Retinal pigment epithelial cell (primary cell): ENCODE data around the gene LRRTM4.

Experiments used
- DNase-seq: peaks from one replicate; pipeline ENCODE4 v3.0.0-alpha.2; 2010; ENCODE audit warnings: low read depth
- H3K4me3 ChIP-seq: 2 replicates; pipeline ENCODE4 v1.5.1; 2011; ENCODE audit warnings: mild to moderate bottlenecking, low read length, control low read depth, moderate library complexity
- CTCF ChIP-seq: conservative IDR thresholded peaks from 2 replicates; pipeline ENCODE4 v1.5.1; 2011; ENCODE audit warnings: low read depth, low read length, control low read depth, inconsistent platforms

The LRRTM4 gene

GRCh38 chr2:76763276-76763675 is 758.9 kb downstream of the LRRTM4 start:
- H3K4me3 ChIP-seq, result no peak overlapping the region
- no peak for DNase-seq
- no peak for TF ChIP-seq CTCF

DNA sequence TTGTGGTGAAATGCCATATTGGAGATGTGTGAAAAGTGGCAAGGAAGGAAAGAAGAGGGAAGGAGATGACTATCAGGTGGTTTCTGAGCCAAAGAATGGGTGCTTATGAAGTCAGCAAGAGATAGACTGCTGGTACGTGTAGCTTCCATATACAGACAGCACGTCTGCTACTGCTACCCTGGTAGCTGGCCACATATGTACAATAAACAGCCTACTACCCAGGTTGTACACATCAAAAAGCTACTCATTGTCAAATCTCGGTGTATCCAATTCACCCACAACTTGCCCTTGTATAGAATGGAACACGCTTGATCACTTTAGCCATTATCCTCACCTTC is 761.8 kb downstream of the LRRTM4 start:
- DNase-seq, result no peak
- H3K4me3 ChIP-seq, result no peak overlapping the region
- TF ChIP-seq CTCF, result no peak

DNA sequence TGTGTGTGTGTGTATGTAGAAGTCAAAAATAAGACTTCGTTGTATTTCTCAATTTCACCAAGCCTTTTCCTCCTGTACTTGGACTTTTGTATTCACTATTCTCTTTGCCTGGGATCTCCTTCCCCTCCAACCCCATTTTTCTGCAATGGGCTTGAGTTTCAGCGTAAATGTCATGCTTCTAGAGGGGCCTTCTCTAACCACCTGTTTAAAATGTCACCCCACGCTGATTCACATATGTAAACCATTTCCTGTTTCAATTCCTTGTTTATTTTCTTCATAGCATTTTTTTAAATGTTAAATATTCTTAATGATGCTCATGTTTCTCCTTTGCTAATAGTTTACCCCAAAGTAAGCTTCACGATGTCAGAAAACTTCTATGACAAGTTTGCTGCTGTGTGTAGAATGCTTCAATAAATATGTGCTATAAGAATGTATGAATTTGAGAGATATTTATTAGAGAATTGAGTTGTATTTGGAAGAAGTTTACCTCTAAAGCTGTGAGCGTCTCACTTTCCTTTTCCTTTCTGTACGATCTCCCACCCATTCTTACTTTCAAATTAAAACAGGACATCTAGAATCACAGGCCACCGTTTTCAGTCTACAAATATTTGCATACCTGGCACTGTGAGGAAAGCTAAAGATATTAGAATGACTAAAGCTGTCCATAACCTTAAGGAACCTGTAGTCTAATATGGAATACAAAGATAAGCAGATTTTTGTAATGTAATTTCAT is 762.4 kb downstream of the LRRTM4 start:
- no peak overlapping the region for H3K4me3 ChIP-seq
- no peak for TF ChIP-seq CTCF
- DNase-seq, result no peak

DNA sequence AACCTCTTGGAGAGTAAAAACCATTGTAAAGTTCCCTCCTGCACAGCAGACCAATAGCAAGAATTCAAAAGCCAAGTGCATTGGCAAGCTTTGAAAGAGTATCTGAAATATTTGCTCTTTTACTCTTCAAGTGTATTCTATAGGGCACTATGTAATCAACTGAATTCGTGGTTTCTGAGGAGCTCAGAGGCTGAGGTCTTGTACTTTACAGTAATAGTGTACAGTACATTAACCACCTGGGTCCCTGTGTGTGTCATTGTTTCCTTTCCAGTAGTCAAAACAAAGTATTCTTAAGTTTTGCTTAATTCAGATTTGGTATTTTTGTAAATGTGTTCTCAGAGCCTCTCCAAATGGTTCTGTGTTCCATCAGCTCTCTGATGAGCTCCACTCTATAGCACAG is 769.7 kb downstream of the LRRTM4 start:
- DNase-seq, result no peak
- TF ChIP-seq CTCF, result no peak
- no peak overlapping the region for H3K4me3 ChIP-seq

GRCh38 chr2:76749858-76750257 is 772.3 kb downstream of the LRRTM4 start:
- no peak for TF ChIP-seq CTCF
- H3K4me3 ChIP-seq, result no peak overlapping the region
- DNase-seq, result no peak

DNA sequence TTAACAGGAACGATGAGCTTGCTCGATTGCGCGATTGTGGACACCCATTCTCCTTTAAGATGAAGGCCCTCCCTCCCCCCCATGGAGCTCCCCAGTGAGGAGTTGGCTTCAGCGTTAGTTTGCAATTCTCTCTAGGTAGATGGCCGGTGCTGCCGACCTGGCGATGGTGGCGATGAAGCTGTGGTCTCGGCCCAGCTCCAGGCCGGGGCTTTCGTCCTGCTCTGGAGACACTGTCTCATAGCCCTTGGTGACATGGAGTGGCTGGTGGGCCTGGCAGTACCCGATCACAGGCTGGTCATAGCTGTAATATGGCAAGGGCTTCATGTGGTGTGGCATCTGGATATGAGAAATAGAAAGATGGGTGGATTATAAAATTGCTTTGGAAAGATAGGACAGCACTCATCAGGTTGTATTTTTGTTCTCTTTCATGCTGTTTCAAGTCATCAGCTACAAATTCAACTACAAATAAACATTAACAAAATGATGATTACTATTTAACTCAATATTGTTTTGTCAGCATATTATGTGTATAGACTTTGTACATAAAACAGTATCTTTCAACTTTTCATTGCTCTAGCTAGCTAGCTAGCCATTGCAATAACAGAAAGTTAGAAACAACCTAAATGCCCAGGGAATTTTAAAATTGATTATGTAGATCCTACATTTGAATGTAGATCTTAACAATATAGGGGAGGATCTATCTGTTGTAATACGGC is 773.4 kb downstream of the LRRTM4 start:
- H3K4me3 ChIP-seq, result no peak overlapping the region
- TF ChIP-seq CTCF, result no peak
- DNase-seq, result no peak

GRCh38 chr2:76745605-76746004 is 776.6 kb downstream of the LRRTM4 start:
- no peak for TF ChIP-seq CTCF
- no peak for DNase-seq
- H3K4me3 ChIP-seq, result no peak overlapping the region
